CD4-positive, CD25-positive, alpha-beta regulatory T cell (primary cell): Measurements from ENCODE around the gene ORAI3. TPM values are rescaled to one million over a fixed set of nuclear protein-coding genes. Genes with fewer than 3 reads are reported as not detected.

Experiments
- ATAC-seq, 2 donors: fragments of 150-1000 bp; cut with Tn5 transposase; one replicate each; pipeline ENCODE4 v1.10.0; 2021; ENCODE audit warnings: low read depth in 2 of 2, moderate number of reproducible peaks in 2 of 2, moderate library complexity in 1 of 2
- DNase-seq, 3 donors: peaks; one replicate each; pipeline versions ENCODE4 v3.0.0 to v3.0.0-alpha.2; 2012 to 2022; ENCODE audit warnings: mixed read lengths in 1 of 3
- H3K27ac ChIP-seq: one replicate; pipeline ENCODE4 v1.7.0; 2013; ENCODE audit warnings: mild to moderate bottlenecking, low read length; ENCODE audit not compliant: insufficient read depth, poor library complexity, severe bottlenecking
- H3K27me3 ChIP-seq: one replicate; pipeline ENCODE4 v1.7.0; 2013; ENCODE audit warnings: low read length; ENCODE audit not compliant: control insufficient read depth, insufficient read depth
- H3K36me3 ChIP-seq: one replicate; pipeline ENCODE4 v1.7.0; 2013; ENCODE audit warnings: mild to moderate bottlenecking, low read length, moderate library complexity; ENCODE audit not compliant: control insufficient read depth, insufficient read depth
- H3K4me1 ChIP-seq: 2 replicates; pipeline ENCODE4 v1.7.0; 2013; ENCODE audit warnings: mild to moderate bottlenecking, low read length; ENCODE audit not compliant: insufficient read depth, control insufficient read depth, poor library complexity, severe bottlenecking
- H3K4me3 ChIP-seq: one replicate; pipeline ENCODE4 v1.7.0; 2013; ENCODE audit warnings: low read depth, mild to moderate bottlenecking, low read length, moderate library complexity
- H3K9me3 ChIP-seq, 2 experiments: 1 replicate in 1 of 2; 2 replicates in 1 of 2; pipeline ENCODE4 v1.7.0; 2013; ENCODE audit warnings: low read length in 2 of 2, mild to moderate bottlenecking in 1 of 2, moderate library complexity in 1 of 2; ENCODE audit not compliant: control insufficient read depth in 2 of 2
- H3K27ac Mint-ChIP-seq, 3 donors: one replicate each; pipeline ENCODE4 v1.8.0; 2020 to 2022; ENCODE audit warnings: mild to moderate bottlenecking in 3 of 3, mixed read lengths in 3 of 3, moderate library complexity in 2 of 3
- H3K27me3 Mint-ChIP-seq: one replicate; pipeline ENCODE4 v1.8.0; 2022; ENCODE audit warnings: mild to moderate bottlenecking, mixed read lengths
- H3K36me3 Mint-ChIP-seq: one replicate; pipeline ENCODE4 v1.8.0; 2020; ENCODE audit warnings: mixed read lengths
- H3K4me1 Mint-ChIP-seq, 4 donors: one replicate each; pipeline ENCODE4 v1.8.0; 2020 to 2022; ENCODE audit warnings: mixed read lengths in 4 of 4, mild to moderate bottlenecking in 1 of 4
- H3K4me3 Mint-ChIP-seq, 4 donors: one replicate each; pipeline ENCODE4 v1.8.0; 2020 to 2022; ENCODE audit warnings: mild to moderate bottlenecking in 4 of 4, mixed read lengths in 4 of 4, moderate library complexity in 3 of 4
- H3K9me3 Mint-ChIP-seq, 7 donors: one replicate each; pipeline ENCODE4 v1.8.0; 2020 to 2022; ENCODE audit warnings: mixed read lengths in 7 of 7, mild to moderate bottlenecking in 3 of 7, moderate library complexity in 2 of 7
- polyA plus RNA-seq, 4 donors: library from polyadenylated mRNA; unstranded; fragments of 300-500 nt; fragmentation: Illumina TruSeq; gene quantifications; one replicate each; pipeline ENCODE4 v1.2.3, GENCODE V29; 2021
- total RNA-seq: library from RNA; stranded (reverse); gene quantifications from one replicate; pipeline ENCODE4 v1.2.3, GENCODE V29; 2022

The ORAI3 gene
- total and polyA plus RNA-seq, 5 donors from 2014 or later, result 7.7 to 34.7 (median 31.4) TPM

- no peaks in the 10 kb centered on the region for H3K9me3 ChIP-seq
- H3K4me1 ChIP-seq, result peaks cover 12% of the 10 kb centered on the region
- ATAC-seq (no peak), DNase-seq (no peak)
- H3K4me3 Mint-ChIP-seq, result no peak overlapping the region
- no peak overlapping the region for H3K27ac Mint-ChIP-seq
- no peaks in the 10 kb centered on the region for H3K27me3 ChIP-seq
- H3K36me3 ChIP-seq, result no peaks in the 10 kb centered on the region
- H3K4me1 Mint-ChIP-seq, result peaks cover 0 to 11% (median 0%) of the 10 kb centered on the region in 4 donors
- no peak overlapping the region for H3K27ac ChIP-seq
- H3K36me3 Mint-ChIP-seq, result no peaks in the 10 kb centered on the region
- H3K27me3 Mint-ChIP-seq, result peaks cover 20% of the 10 kb centered on the region
- H3K4me3 ChIP-seq, result no peak overlapping the region
- no peaks in the 10 kb centered on the region for H3K9me3 Mint-ChIP-seq
Measured at GRCh38 chr16:31000671-31001382, 52.0 kb downstream of the ORAI3 start.

GRCh38 chr16:31001507-31002249, 52.8 kb downstream of the ORAI3 start:
- Mint-ChIP-seq H3K27ac (no peak overlapping the region), H3K36me3 (no peaks in the 10 kb centered on the region), H3K4me3 (no peak overlapping the region), H3K4me1 (peaks cover 0 to 8% (median 0%) of the 10 kb centered on the region in 4 donors), H3K9me3 (no peaks in the 10 kb centered on the region), H3K27me3 (peaks cover 20% of the 10 kb centered on the region)
- no peaks in the 10 kb centered on the region for H3K9me3 ChIP-seq
- H3K4me3 ChIP-seq, result no peak overlapping the region
- no peaks in the 10 kb centered on the region for H3K36me3 ChIP-seq
- H3K27ac ChIP-seq, result no peak overlapping the region
- H3K4me1 ChIP-seq, result peaks cover 9% of the 10 kb centered on the region
- DNase-seq (no peak), ATAC-seq (no peak)
- no peaks in the 10 kb centered on the region for H3K27me3 ChIP-seq

GRCh38 chr16:31002250-31002700, 53.4 kb downstream of the ORAI3 start:
- Mint-ChIP-seq H3K36me3 (no peaks in the 10 kb centered on the region), H3K4me3 (no peak overlapping the region), H3K9me3 (no peaks in the 10 kb centered on the region), H3K4me1 (peaks cover 0 to 4% (median 0%) of the 10 kb centered on the region in 4 donors), H3K27me3 (peaks cover 21% of the 10 kb centered on the region), H3K27ac (peak overlapping the region in 1 of 3 donors; percentile 43)
- no peaks in the 10 kb centered on the region for H3K27me3 ChIP-seq
- ATAC-seq (no peak), DNase-seq (no peak)
- H3K36me3 ChIP-seq, result no peaks in the 10 kb centered on the region
- peaks cover 4% of the 10 kb centered on the region for H3K4me1 ChIP-seq
- H3K9me3 ChIP-seq, result no peaks in the 10 kb centered on the region
- no peak overlapping the region for H3K4me3 ChIP-seq
- H3K27ac ChIP-seq, result no peak overlapping the region

- Mint-ChIP-seq H3K4me1 (peaks cover 0 to 2% (median 0%) of the 10 kb centered on the region in 4 donors), H3K27ac (no peak overlapping the region), H3K27me3 (peaks cover 24% of the 10 kb centered on the region), H3K36me3 (no peaks in the 10 kb centered on the region), H3K9me3 (no peaks in the 10 kb centered on the region), H3K4me3 (no peak overlapping the region)
- DNase-seq (no peak), ATAC-seq (no peak)
- no peaks in the 10 kb centered on the region for H3K9me3 ChIP-seq
- H3K27ac ChIP-seq, result no peak overlapping the region
- no peak overlapping the region for H3K4me3 ChIP-seq
- H3K27me3 ChIP-seq, result no peaks in the 10 kb centered on the region
- no peaks in the 10 kb centered on the region for H3K36me3 ChIP-seq
- no peaks in the 10 kb centered on the region for H3K4me1 ChIP-seq
Measured at GRCh38 chr16:31002862-31003341, 54.0 kb downstream of the ORAI3 start.

- Histone ChIP-seq H3K4me3 (no peak overlapping the region), H3K36me3 (no peaks in the 10 kb centered on the region), H3K27me3 (no peaks in the 10 kb centered on the region), H3K27ac (no peak overlapping the region), H3K9me3 (no peaks in the 10 kb centered on the region), H3K4me1 (no peaks in the 10 kb centered on the region)
- Mint-ChIP-seq H3K27ac (peak overlapping the region in 1 of 3 donors; percentile 75), H3K9me3 (no peaks in the 10 kb centered on the region), H3K36me3 (no peaks in the 10 kb centered on the region), H3K27me3 (peaks cover 21% of the 10 kb centered on the region), H3K4me3 (no peak overlapping the region), H3K4me1 (peaks cover 0 to 2% (median 0%) of the 10 kb centered on the region in 4 donors)
- DNase-seq, result no peak
- ATAC-seq, result no peak
Measured at GRCh38 chr16:31003744-31004143, 54.9 kb downstream of the ORAI3 start.

Other genes with a start within 250 kb of the ORAI3 start
- 83.0 TPM for gene SRCAP, start 249.9 kb upstream of the ORAI3 start, total RNA-seq
- 10 to 100 TPM in 1 of 4 donors, 1 to 10 TPM in 3; 4.9 to 12.4 (median 7.5) TPM for gene SRCAP, start 249.9 kb upstream of the ORAI3 start, polyA plus RNA-seq
- 43.9 TPM for gene PHKG2, start 200.6 kb upstream of the ORAI3 start, total RNA-seq
- gene PHKG2, start 200.6 kb upstream of the ORAI3 start, polyA plus RNA-seq, result 10 to 100 TPM; 39.5 to 48.5 (median 44.7) TPM
- gene CFAP119, start 187.0 kb upstream of the ORAI3 start, total RNA-seq, result 1.8 TPM
- gene CFAP119, start 187.0 kb upstream of the ORAI3 start, polyA plus RNA-seq, result 1 to 10 TPM in 1 of 4 donors, under 1 TPM in 2, not detected in 1; 0.23 to 1.5 (median 0.59) TPM
- 66.2 TPM for gene RNF40, start 186.7 kb upstream of the ORAI3 start, total RNA-seq
- gene RNF40, start 186.7 kb upstream of the ORAI3 start, polyA plus RNA-seq, result 10 to 100 TPM; 19.0 to 26.9 (median 22.9) TPM
- 0.49 TPM for gene ZNF629, start 161.9 kb upstream of the ORAI3 start, total RNA-seq
- under 1 TPM; 0.23 to 0.79 (median 0.39) TPM for gene ZNF629, start 161.9 kb upstream of the ORAI3 start, polyA plus RNA-seq
- gene BCL7C, start 55.0 kb upstream of the ORAI3 start, total RNA-seq, result 22.9 TPM
- gene BCL7C, start 55.0 kb upstream of the ORAI3 start, polyA plus RNA-seq, result 10 to 100 TPM; 31.4 to 43.7 (median 41.2) TPM
- gene CTF1, start 52.5 kb upstream of the ORAI3 start, total RNA-seq, result 0.30 TPM
- gene CTF1, start 52.5 kb upstream of the ORAI3 start, polyA plus RNA-seq, result not detected
- 13.0 TPM for gene FBXL19, start 25.5 kb upstream of the ORAI3 start, total RNA-seq
- under 1 TPM in 3 of 4 donors, not detected in 1; 0.14 to 0.21 (median 0.17) TPM for gene FBXL19, start 25.5 kb upstream of the ORAI3 start, polyA plus RNA-seq
- gene SETD1A, start 8.7 kb downstream of the ORAI3 start, total RNA-seq, result 35.2 TPM
- gene SETD1A, start 8.7 kb downstream of the ORAI3 start, polyA plus RNA-seq, result 1 to 10 TPM in 1 of 4 donors, under 1 TPM in 3; 0.33 to 1.4 (median 0.63) TPM
- not detected for gene HSD3B7, start 36.1 kb downstream of the ORAI3 start, total RNA-seq
- gene HSD3B7, start 36.1 kb downstream of the ORAI3 start, polyA plus RNA-seq, result under 1 TPM in 2 of 4 donors, not detected in 2; 0.07 to 0.31 TPM
- gene STX1B, start 61.6 kb downstream of the ORAI3 start, total RNA-seq, result 0.74 TPM
- not detected for gene STX1B, start 61.6 kb downstream of the ORAI3 start, polyA plus RNA-seq
- 80.7 TPM for gene STX4, start 84.5 kb downstream of the ORAI3 start, total RNA-seq
- gene STX4, start 84.5 kb downstream of the ORAI3 start, polyA plus RNA-seq, result 10 to 100 TPM; 19.1 to 28.0 (median 25.0) TPM
- gene ZNF668, start 125.2 kb downstream of the ORAI3 start, total RNA-seq, result 16.8 TPM
- 10 to 100 TPM in 1 of 4 donors, 1 to 10 TPM in 3; 6.4 to 15.8 (median 7.6) TPM for gene ZNF668, start 125.2 kb downstream of the ORAI3 start, polyA plus RNA-seq
- 23.4 TPM for gene ZNF646, start 125.4 kb downstream of the ORAI3 start, total RNA-seq
- gene ZNF646, start 125.4 kb downstream of the ORAI3 start, polyA plus RNA-seq, result 1 to 10 TPM; 2.2 to 5.5 (median 3.4) TPM
- 8.2 TPM for gene PRSS53, start 139.9 kb downstream of the ORAI3 start, total RNA-seq
- 1 to 10 TPM in 1 of 4 donors, under 1 TPM in 3; 0.41 to 1.7 (median 0.59) TPM for gene PRSS53, start 139.9 kb downstream of the ORAI3 start, polyA plus RNA-seq
- 38.1 TPM for gene VKORC1, start 145.7 kb downstream of the ORAI3 start, total RNA-seq
- 100 to 1,000 TPM in 3 of 4 donors, 10 to 100 TPM in 1; 97.8 to 113 (median 105) TPM for gene VKORC1, start 145.7 kb downstream of the ORAI3 start, polyA plus RNA-seq
- 8.2 TPM for gene BCKDK, start 159.3 kb downstream of the ORAI3 start, total RNA-seq
- gene BCKDK, start 159.3 kb downstream of the ORAI3 start, polyA plus RNA-seq, result 10 to 100 TPM; 19.5 to 24.7 (median 23.5) TPM
- gene KAT8, start 168.6 kb downstream of the ORAI3 start, total RNA-seq, result 103 TPM
- gene KAT8, start 168.6 kb downstream of the ORAI3 start, polyA plus RNA-seq, result 10 to 100 TPM; 31.8 to 49.2 (median 44.4) TPM
- gene PRSS8, start 186.7 kb downstream of the ORAI3 start, total RNA-seq, result not detected
- not detected for gene PRSS8, start 186.7 kb downstream of the ORAI3 start, polyA plus RNA-seq
- 0.39 TPM for gene PRSS36, start 201.0 kb downstream of the ORAI3 start, total RNA-seq
- 1 to 10 TPM in 3 of 4 donors, under 1 TPM in 1; 0.46 to 1.4 (median 1.2) TPM for gene PRSS36, start 201.0 kb downstream of the ORAI3 start, polyA plus RNA-seq
- gene FUS, start 231.1 kb downstream of the ORAI3 start, total RNA-seq, result 918 TPM
- 100 to 1,000 TPM; 119 to 147 (median 132) TPM for gene FUS, start 231.1 kb downstream of the ORAI3 start, polyA plus RNA-seq